ENCODE data around the gene RBM6. TPM values are rescaled to one million over a fixed set of nuclear protein-coding genes. Genes with fewer than 3 reads are reported as not detected.
A peak's percentile ranks its signal among the peaks of the same experiment; 100 is the strongest.
"Not testable (repeated sequence)": the region's sequence is repeated elsewhere in the genome, so short reads cannot be mapped to it uniquely, and the experiment has no call there.

RBM6 gene
- total RNA-seq, 1 donor from 2014 or later, result 110 TPM

DNA sequence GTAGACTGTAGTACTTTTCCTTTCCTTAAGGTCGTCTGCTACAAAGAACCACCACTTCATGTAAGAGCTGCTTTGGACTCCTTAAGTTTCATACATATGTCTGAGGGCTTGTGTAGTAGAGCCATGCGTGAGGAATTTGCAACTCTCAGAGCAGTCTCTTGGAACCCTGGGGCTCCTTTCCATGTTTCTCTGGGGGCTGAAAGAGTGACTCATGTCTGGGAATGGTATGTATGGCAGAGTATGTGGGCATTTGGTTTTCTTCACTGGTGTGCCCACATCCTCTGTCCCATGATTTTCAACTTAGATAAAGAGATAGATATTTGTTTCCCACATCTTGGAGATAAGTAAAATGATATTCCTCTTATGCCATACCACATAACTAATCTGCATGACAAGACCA is 128.2 kb downstream of the RBM6 start:
- Histone ChIP-seq H3K27me3 (no peaks in the 10 kb centered on the region), H3K36me3 (peaks cover 99% of the 10 kb centered on the region), H3K4me1 (no peaks in the 10 kb centered on the region), H3K27ac (no peak overlapping the region), H3K4me3 (no peak overlapping the region), H3K9me3 (no peaks in the 10 kb centered on the region)
- DNase-seq, result no peak
- ATAC-seq, result no peak
- TF ChIP-seq, protein P1, sequence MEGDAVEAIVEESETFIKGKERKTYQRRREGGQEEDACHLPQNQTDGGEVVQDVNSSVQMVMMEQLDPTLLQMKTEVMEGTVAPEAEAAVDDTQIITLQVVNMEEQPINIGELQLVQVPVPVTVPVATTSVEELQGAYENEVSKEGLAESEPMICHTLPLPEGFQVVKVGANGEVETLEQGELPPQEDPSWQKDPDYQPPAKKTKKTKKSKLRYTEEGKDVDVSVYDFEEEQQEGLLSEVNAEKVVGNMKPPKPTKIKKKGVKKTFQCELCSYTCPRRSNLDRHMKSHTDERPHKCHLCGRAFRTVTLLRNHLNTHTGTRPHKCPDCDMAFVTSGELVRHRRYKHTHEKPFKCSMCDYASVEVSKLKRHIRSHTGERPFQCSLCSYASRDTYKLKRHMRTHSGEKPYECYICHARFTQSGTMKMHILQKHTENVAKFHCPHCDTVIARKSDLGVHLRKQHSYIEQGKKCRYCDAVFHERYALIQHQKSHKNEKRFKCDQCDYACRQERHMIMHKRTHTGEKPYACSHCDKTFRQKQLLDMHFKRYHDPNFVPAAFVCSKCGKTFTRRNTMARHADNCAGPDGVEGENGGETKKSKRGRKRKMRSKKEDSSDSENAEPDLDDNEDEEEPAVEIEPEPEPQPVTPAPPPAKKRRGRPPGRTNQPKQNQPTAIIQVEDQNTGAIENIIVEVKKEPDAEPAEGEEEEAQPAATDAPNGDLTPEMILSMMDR (IDR thresholded peaks at IDR 0.05), result no peak
- intact Hi-C loops (cut with DNase I), result no loop called here

- Histone ChIP-seq H3K36me3 (peaks cover 45% of the 10 kb centered on the region), H3K27ac (no peak overlapping the region), H3K9me3 (no peaks in the 10 kb centered on the region), H3K27me3 (no peaks in the 10 kb centered on the region), H3K4me3 (no peak overlapping the region), H3K4me1 (no peaks in the 10 kb centered on the region)
- intact Hi-C loops (cut with DNase I), result no loop called here
- ATAC-seq (no peak), DNase-seq (no peak)
- TF ChIP-seq, protein P1 (IDR thresholded peaks at IDR 0.05), result no peak
Observed at GRCh38 chr3:50078091-50078490, 138.1 kb downstream of the RBM6 start.

GRCh38 chr3:50078622-50079021 is 138.7 kb downstream of the RBM6 start:
- intact Hi-C loops (cut with DNase I), result no loop called here
- H3K36me3 ChIP-seq, result peaks cover 40% of the 10 kb centered on the region
- no peak overlapping the region for H3K27ac ChIP-seq
- DNase-seq, result no peak
- no peak overlapping the region for H3K4me3 ChIP-seq
- no peaks in the 10 kb centered on the region for H3K9me3 ChIP-seq
- TF ChIP-seq, protein P1 (IDR thresholded peaks at IDR 0.05), result no peak
- no peaks in the 10 kb centered on the region for H3K4me1 ChIP-seq
- H3K27me3 ChIP-seq, result no peaks in the 10 kb centered on the region
- no peak for ATAC-seq

DNA sequence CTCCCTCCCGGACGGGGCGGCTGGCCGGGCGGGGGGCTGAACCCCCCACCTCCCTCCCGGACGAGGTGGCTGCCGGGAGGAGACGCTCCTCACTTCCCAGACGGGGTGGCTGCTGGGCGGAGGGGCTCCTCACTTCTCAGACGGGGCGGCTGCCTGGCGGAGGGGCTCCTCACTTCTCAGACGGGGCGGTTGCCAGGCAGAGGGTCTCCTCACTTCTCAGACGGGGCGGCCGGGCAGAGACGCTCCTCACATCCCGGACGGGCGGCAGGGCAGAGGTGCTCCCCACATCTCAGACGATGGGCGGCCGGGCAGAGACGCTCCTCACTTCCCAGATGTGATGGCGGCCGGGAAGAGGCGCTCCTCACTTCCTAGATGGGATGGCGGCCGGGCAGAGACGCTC is 145.0 kb downstream of the RBM6 start:
- intact Hi-C loops (cut with DNase I); H3K27me3 ChIP-seq; ATAC-seq; H3K27ac ChIP-seq; H3K4me3 ChIP-seq; H3K4me1 ChIP-seq; DNase-seq; H3K9me3 ChIP-seq; H3K36me3 ChIP-seq: not testable (repeated sequence)

GRCh38 chr3:50088725-50089608 is 149.0 kb downstream of the RBM6 start, which contains the start of gene RBM5:
Gene RBM5 (plus strand): TSS chr3:50088919. CDS start chr3:50090435, 1,516 bp downstream.
- TF ChIP-seq, protein P1 (IDR thresholded peaks at IDR 0.05), result no peak
- intact Hi-C loops (cut with DNase I), result no loop called here

DNA sequence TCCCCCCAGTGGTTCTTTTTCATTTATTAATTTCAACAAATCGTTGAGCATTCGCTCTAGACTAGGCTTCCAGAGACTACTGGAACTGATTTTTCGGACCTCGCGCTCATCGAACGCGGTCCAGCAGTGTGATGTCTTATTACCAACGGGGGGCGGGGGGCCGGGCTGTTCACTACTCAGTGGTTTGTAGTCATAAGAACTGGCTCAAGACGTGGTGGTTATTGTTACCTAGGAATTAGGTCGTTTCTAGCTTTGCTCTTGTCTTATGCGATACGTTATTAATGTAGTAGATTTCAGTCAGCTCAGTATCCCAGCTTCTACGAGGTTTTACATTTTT is 149.6 kb downstream of the RBM6 start:
- Histone ChIP-seq H3K27me3 (no peaks in the 10 kb centered on the region), H3K27ac (peak overlapping the region; percentile 99), H3K9me3 (no peaks in the 10 kb centered on the region), H3K36me3 (peaks cover 44% of the 10 kb centered on the region), H3K4me1 (peaks cover 22% of the 10 kb centered on the region), H3K4me3 (peak overlapping the region; percentile 100)
- intact Hi-C loops (cut with DNase I), result no loop called here
- DNase-seq (no peak), ATAC-seq (peak; percentile 12)
- TF ChIP-seq, protein P1 (IDR thresholded peaks at IDR 0.05), result no peak

More at GRCh38 chr3:50088725-50089608, 149.0 kb downstream of the RBM6 start, which contains the start of gene RBM5:
- DNase-seq (peak; percentile 96), ATAC-seq (peak; percentile 100)
- H3K27ac ChIP-seq, result peak within 1 kb of the TSS; percentile 99
- H3K27me3 ChIP-seq, result no peaks in the 10 kb centered on the region
- peak within 1 kb of the TSS; percentile 100 for H3K4me3 ChIP-seq
- peaks cover 38% of the 10 kb centered on the region for H3K36me3 ChIP-seq
- H3K4me1 ChIP-seq, result peaks cover 18% of the 10 kb centered on the region
- H3K9me3 ChIP-seq, result no peaks in the 10 kb centered on the region
